Peyer's patch (tissue), 4 donors: ENCODE measurements around the gene UST. TPM values are rescaled to one million over a fixed set of nuclear protein-coding genes. Genes with fewer than 3 reads are reported as not detected.
A peak's percentile ranks its signal among the peaks of the same experiment; 100 is the strongest.

Experiments used
- DNase-seq, 3 donors: peaks; one replicate each; pipeline ENCODE4 v3.0.0-alpha.2; 2017 to 2019
- H3K27ac ChIP-seq, 4 donors: fragments of 200-600 bp; sonication (generic); one replicate each; pipeline ENCODE4 v1.5.1; 2016 to 2019
- H3K27me3 ChIP-seq, 2 donors: fragments of 200-600 bp; sonication (generic); one replicate each; pipeline ENCODE4 v1.5.1; 2019
- H3K36me3 ChIP-seq, 3 donors: fragments of 200-600 bp; sonication (generic); one replicate each; pipeline ENCODE4 v1.5.1; 2016 to 2019
- H3K4me1 ChIP-seq, 4 donors: fragments of 200-600 bp; sonication (generic); one replicate each; pipeline ENCODE4 v1.5.1; 2016 to 2019
- H3K4me3 ChIP-seq, 4 donors: fragments of 200-600 bp; sonication (generic); 1 replicate in 3 of 4; 2 replicates in 1 of 4; pipeline ENCODE4 v1.5.1; 2016 to 2019; ENCODE audit warnings: mild to moderate bottlenecking in 1 of 4
- H3K9me3 ChIP-seq, 4 donors: fragments of 200-600 bp; sonication (generic); one replicate each; pipeline ENCODE4 v1.5.1; 2016 to 2019; ENCODE audit warnings: mild to moderate bottlenecking in 1 of 4
- CTCF ChIP-seq, 6 experiments: fragments of 450-650 bp in 4 of 6; fragments of 200-600 bp in 2 of 6; sonication (generic) in 1 of 6; IDR thresholded peaks; one replicate each; pipeline ENCODE4 v1.5.1; 2017 to 2019; ENCODE audit warnings: antibody characterized with exemption in 6 of 6, mild to moderate bottlenecking in 3 of 6, moderate library complexity in 1 of 6
- POLR2A ChIP-seq, 2 donors: fragments of 450-650 bp; IDR thresholded peaks; one replicate each; pipeline ENCODE4 v1.5.1; 2017; ENCODE audit warnings: antibody characterized with exemption in 2 of 2, mild to moderate bottlenecking in 2 of 2, moderate library complexity in 2 of 2
- total RNA-seq, 4 donors: library from RNA; depleted of rRNA; stranded (reverse); fragments of >200 nt; gene quantifications; one replicate each; pipeline ENCODE4 v1.1.0, GENCODE V29; 2016

Gene UST
- total RNA-seq: 10 to 100 TPM in 1 of 4 donors, 1 to 10 TPM in 3; 3.0 to 37.1 (median 4.6) TPM

- TF ChIP-seq POLR2A (IDR thresholded peaks at IDR 0.05) (no peak), CTCF (IDR thresholded peaks at IDR 0.05) (peak; percentile 7 to 60 (median 35))
- Histone ChIP-seq H3K27ac (peak within 1 kb of the TSS; percentile 74 to 94 (median 83)), H3K36me3 (no peaks in the 10 kb centered on the region), H3K4me3 (peak within 1 kb of the TSS; percentile 66 to 84 (median 72)), H3K27me3 (peaks cover 0 to 4% of the 10 kb centered on the region in 2 donors), H3K4me1 (peaks cover 0 to 9% (median 3%) of the 10 kb centered on the region in 4 donors), H3K9me3 (no peaks in the 10 kb centered on the region)
- peak; percentile 51 to 89 (median 83) for DNase-seq
These were observed at the start of gene UST for GRCh38 chr6:148746363-148747144. Gene UST, plus strand, starts transcription at chr6:148747030. Its CDS starts 401 bp downstream, at chr6:148747431.

- H3K9me3 ChIP-seq: no peaks in the 10 kb centered on the region
- DNase-seq: no peak
- TF ChIP-seq POLR2A (IDR thresholded peaks at IDR 0.05) (no peak), CTCF (IDR thresholded peaks at IDR 0.05) (no peak)
- no peak overlapping the region for H3K4me3 ChIP-seq
- no peaks in the 10 kb centered on the region for H3K27me3 ChIP-seq
- no peak overlapping the region for H3K27ac ChIP-seq
- no peaks in the 10 kb centered on the region for H3K36me3 ChIP-seq
- H3K4me1 ChIP-seq: peaks cover 0 to 5% (median 2%) of the 10 kb centered on the region in 4 donors
These were observed 48.9 kb upstream of the UST start for GRCh38 chr6:148697895-148698440.

- Histone ChIP-seq H3K27ac (no peak overlapping the region), H3K9me3 (no peaks in the 10 kb centered on the region), H3K4me3 (no peak overlapping the region), H3K27me3 (no peaks in the 10 kb centered on the region), H3K4me1 (peaks cover 0 to 5% (median 2%) of the 10 kb centered on the region in 4 donors), H3K36me3 (no peaks in the 10 kb centered on the region)
- TF ChIP-seq CTCF (IDR thresholded peaks at IDR 0.05): no peak
- TF ChIP-seq POLR2A (IDR thresholded peaks at IDR 0.05): no peak
- no peak for DNase-seq
These were observed 48.1 kb upstream of the UST start for GRCh38 chr6:148698671-148699180.

- no peak overlapping the region for H3K27ac ChIP-seq
- H3K9me3 ChIP-seq: no peaks in the 10 kb centered on the region
- H3K27me3 ChIP-seq: no peaks in the 10 kb centered on the region
- TF ChIP-seq CTCF (IDR thresholded peaks at IDR 0.05): no peak
- peak overlapping the region in 3 of 4 donors; percentile 32 to 51 (median 34) for H3K4me3 ChIP-seq
- no peaks in the 10 kb centered on the region for H3K36me3 ChIP-seq
- no peak for DNase-seq
- peaks cover 0 to 5% (median 2%) of the 10 kb centered on the region in 4 donors for H3K4me1 ChIP-seq
These were observed 46.6 kb upstream of the UST start for GRCh38 chr6:148700047-148700715.

- Histone ChIP-seq H3K9me3 (no peaks in the 10 kb centered on the region), H3K36me3 (no peaks in the 10 kb centered on the region), H3K27me3 (no peaks in the 10 kb centered on the region), H3K4me3 (peak overlapping the region; percentile 15 to 51 (median 33)), H3K27ac (peak overlapping the region in 1 of 4 donors; percentile 50), H3K4me1 (peaks cover 0 to 5% (median 2%) of the 10 kb centered on the region in 4 donors)
- DNase-seq: no peak
- TF ChIP-seq POLR2A (IDR thresholded peaks at IDR 0.05) (no peak), CTCF (IDR thresholded peaks at IDR 0.05) (no peak)
These were observed 46.0 kb upstream of the UST start for GRCh38 chr6:148700741-148701311.
